Breast epithelium (tissue), 3 donors: ENCODE results near the gene PDZD2.

Source experiments
- POLR2A ChIP-seq: fragments of 450-650 bp; IDR thresholded peaks from one replicate; pipeline ENCODE4 v1.6.1; 2016; ENCODE audit warnings: antibody characterized with exemption, mild to moderate bottlenecking, moderate library complexity
- POLR2AphosphoS5 ChIP-seq, 3 donors: sonication (generic); formaldehyde crosslinking; IDR thresholded peaks; one replicate each; pipeline ENCODE4 v1.6.1; 2017; ENCODE audit warnings: antibody characterized with exemption in 3 of 3

DNA sequence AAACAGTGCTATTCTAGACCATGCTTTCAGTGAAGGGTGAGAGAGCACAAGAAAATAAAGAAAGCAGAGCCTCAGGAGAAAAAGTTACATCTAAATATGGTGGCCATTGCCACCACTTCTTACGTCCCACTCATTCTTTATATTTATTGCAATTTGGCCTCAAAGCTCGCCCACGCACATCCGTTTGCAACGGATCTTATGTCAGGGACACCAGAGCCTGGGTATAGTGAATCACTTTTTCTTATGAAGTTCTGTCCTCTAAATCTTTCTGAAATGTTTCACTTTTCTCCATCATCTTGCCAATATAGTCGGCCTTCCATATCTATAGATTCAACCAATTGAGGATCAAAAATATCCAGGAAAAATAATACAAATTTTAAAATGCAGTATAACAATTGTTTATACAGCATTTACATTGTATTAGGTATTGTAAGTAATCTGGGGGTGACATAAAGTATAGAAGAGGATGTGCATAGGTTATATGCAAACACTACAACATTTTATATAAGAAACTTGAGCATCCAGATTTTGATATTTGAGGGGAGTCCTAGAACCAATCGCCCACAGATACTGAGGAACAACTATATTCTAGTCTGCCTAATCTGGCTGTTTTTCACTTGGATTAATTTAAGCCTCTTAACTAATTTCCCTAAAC, 500.0 kb downstream of the PDZD2 start:
- TF ChIP-seq POLR2A (no peak), POLR2AphosphoS5 (IDR thresholded peaks at IDR 0.05) (no peak)
